Stimulated activated CD8-positive, alpha-beta memory T cell treated with anti-CD3 and anti-CD28 coated beads, Interleukin-15, amount 100 ng/mL, for 48 hours (primary cell): ENCODE measurements around the gene FSD2.
"Not testable (repeated sequence)": the region's sequence is repeated elsewhere in the genome, so short reads cannot be mapped to it uniquely, and the experiment has no call there.

ENCODE experiments used
- DNase-seq, 2 donors: peaks; one replicate each; pipeline ENCODE4 v3.0.0-alpha.2; 2020; ENCODE audit warnings: low read depth in 2 of 2

Gene FSD2

GRCh38 chr15:82742134-82742533 lies 63.7 kb downstream of the FSD2 start:
- DNase-seq: no peak

GRCh38 chr15:82739086-82739485 lies 66.8 kb downstream of the FSD2 start:
- DNase-seq: no peak

GRCh38 chr15:82737975-82738374 lies 67.9 kb downstream of the FSD2 start:
- DNase-seq: no peak

GRCh38 chr15:82731527-82731926 lies 74.3 kb downstream of the FSD2 start:
- DNase-seq: no peak

- no peak for DNase-seq
These were observed 75.8 kb downstream of the FSD2 start for GRCh38 chr15:82730022-82730530.

GRCh38 chr15:82726816-82727215 lies 79.1 kb downstream of the FSD2 start:
- no peak for DNase-seq

GRCh38 chr15:82715003-82715402 lies 90.9 kb downstream of the FSD2 start:
- no peak for DNase-seq

- DNase-seq: no peak
These were observed 91.9 kb downstream of the FSD2 start for GRCh38 chr15:82714016-82714415.

GRCh38 chr15:82712036-82712435 lies 93.8 kb downstream of the FSD2 start:
- DNase-seq: no peak

- no peak for DNase-seq
These were observed 94.9 kb downstream of the FSD2 start for GRCh38 chr15:82710926-82711490.

- no peak for DNase-seq
These were observed 95.7 kb downstream of the FSD2 start for GRCh38 chr15:82710208-82710555.

- peak; percentile 58 to 66 for DNase-seq
These were observed 96.3 kb downstream of the FSD2 start, which contains the start of gene AP3B2 for GRCh38 chr15:82709421-82710207. AP3B2 (minus strand) TSS chr15:82709875; CDS start chr15:82709706, 169 bp downstream.

- DNase-seq: no peak
These were observed 96.8 kb downstream of the FSD2 start for GRCh38 chr15:82709081-82709420.

GRCh38 chr15:82705856-82706255 lies 100.0 kb downstream of the FSD2 start:
- DNase-seq: not testable (repeated sequence)
